Measurements from ENCODE around the gene WDR19. TPM values are rescaled to one million over a fixed set of nuclear protein-coding genes. Genes with fewer than 3 reads are reported as not detected.

Gene WDR19
- total and polyA plus RNA-seq, 2 of the 4 experiments (the other 2 are of a cell fraction), result 16.0 to 22.6 TPM

GRCh38 chr4:39324446-39324845 lies 142.1 kb downstream of the WDR19 start:
- BruUV-seq (replicated peaks), result no TSS peak
- DNase-seq, result no peak
- no CpG with 5 or more reads among the region's 2 CpGs for WGBS, 2 experiments (ENCODE audit: extremely low coverage in 2 of 2, insufficient read length in 1 of 2)
- H3K9me3 ChIP-seq (ENCODE audit: control insufficient read depth, insufficient read depth, low read length), result no peaks in the 10 kb centered on the region
- no peak overlapping the region for H3K14ac ChIP-seq (replicated peaks; ENCODE audit: low read depth, low read length)
- H2BK120ac ChIP-seq (ENCODE audit: low read depth, low read length), result no peak overlapping the region
- no peak overlapping the region for H2AFZ ChIP-seq (replicated peaks; ENCODE audit: low read length, poor library complexity)
- ChIA-PET POLR2A (ENCODE audit: unreplicated experiment) (no interaction called here), CTCF (no interaction called here)
- no peak overlapping the region for H2AK5ac ChIP-seq (ENCODE audit: low read depth, low read length)
- no peak overlapping the region for H2BK20ac ChIP-seq (ENCODE audit: low read depth, low read length)
- no peak overlapping the region for H2BK5ac ChIP-seq (ENCODE audit: low read depth, low read length, poor library complexity, severe bottlenecking)
- no peak overlapping the region for H3K4me2 ChIP-seq (ENCODE audit: low read depth, low read length)
- in situ Hi-C loops (cut with MboI; ENCODE audit: low sequenced_read_pairs), result no loop called here
- no peaks in the 10 kb centered on the region for H3K27me3 ChIP-seq (ENCODE audit: control insufficient read depth, insufficient read depth, low read length)
- H3K4ac ChIP-seq (ENCODE audit: low read depth, low read length), result no peak overlapping the region
- no peak overlapping the region for H4K8ac ChIP-seq (ENCODE audit: low read depth in 2 of 2, low read length in 2 of 2)
- no peak overlapping the region for H3K56ac ChIP-seq (ENCODE audit: extremely low read depth, insufficient read depth, low read length)
- H4K91ac ChIP-seq (ENCODE audit: insufficient read depth, low read depth, low read length), result no peak overlapping the region
- dilution Hi-C loops (cut with HindIII; ENCODE audit: low sequenced_read_pairs, unreplicated experiment), result no loop called here
- no peak overlapping the region for H3K27ac ChIP-seq (ENCODE audit: insufficient read depth, low read length)
- peaks cover 2% of the 10 kb centered on the region; the same call in 1 of the 2 replicates for H3K4me1 ChIP-seq (ENCODE audit: control insufficient read depth, insufficient read depth, low read length)
- no peak overlapping the region for H2AK9ac ChIP-seq (replicated peaks; ENCODE audit: low read depth, low read length, poor library complexity)
- H4K5ac ChIP-seq (ENCODE audit: low read depth, low read length), result no peak overlapping the region
- H3K9me1 ChIP-seq (ENCODE audit: insufficient read depth, low read length), result no peaks in the 10 kb centered on the region; the same call in 1 of the 2 replicates
- H3K36me3 ChIP-seq (ENCODE audit: control insufficient read depth, insufficient read depth, low read length), result peaks cover 3% of the 10 kb centered on the region
- ATAC-seq (ENCODE audit: low read depth), result no peak
- peaks cover 11 to 27% of the 10 kb centered on the region in 2 experiments for H3K79me1 ChIP-seq (ENCODE audit: low read depth in 1 of 2, low read length in 2 of 2)
- H2BK15ac ChIP-seq (ENCODE audit: low read depth, low read length), result no peak overlapping the region
- H3K18ac ChIP-seq (ENCODE audit: low read depth, low read length), result no peak overlapping the region
- TF ChIP-seq CTCF (conservative IDR thresholded peaks at IDR 0.05; ENCODE audit: low read depth, low read length), result no peak
- TF ChIP-seq POLR2A (IDR thresholded peaks at IDR 0.05; ENCODE audit: low read depth, low read length), result no peak
- no peak for TF ChIP-seq NFE2L2 (IDR thresholded peaks at IDR 0.05; ENCODE audit: low read depth, low read length)
- no peak for TF ChIP-seq SMC3 (IDR thresholded peaks at IDR 0.05; ENCODE audit: low read depth, low read length)
- no peak for TF ChIP-seq ELK1 (IDR thresholded peaks at IDR 0.05; ENCODE audit: borderline replicate concordance, low read depth, low read length)
- no peak for TF ChIP-seq BHLHE40 (IDR thresholded peaks at IDR 0.05; ENCODE audit: low read depth, low read length)
- TF ChIP-seq RAD21 (IDR thresholded peaks at IDR 0.05; ENCODE audit: low read length), result no peak
- no peak for TF ChIP-seq RFX5 (IDR thresholded peaks at IDR 0.05; ENCODE audit: low read depth, low read length)
- TF ChIP-seq CEBPB (IDR thresholded peaks at IDR 0.05; ENCODE audit: low read depth, low read length), result no peak
- TF ChIP-seq MXI1 (IDR thresholded peaks at IDR 0.05; ENCODE audit: borderline replicate concordance, low read depth, low read length), result no peak
- TF ChIP-seq MAZ (IDR thresholded peaks at IDR 0.05; ENCODE audit: borderline replicate concordance, low read depth, low read length), result no peak
- no peak for TF ChIP-seq CHD1 (IDR thresholded peaks at IDR 0.05; ENCODE audit: low read depth, low read length)
- H3K9ac ChIP-seq (ENCODE audit: low read depth, low read length), result no peak overlapping the region
- intact Hi-C loops (cut with micrococcal nuclease), result loop anchor here (5.0 kb wide), 1 partner anchor 43 kb away; the partner anchor contains the start of gene RFC1
- H4K20me1 ChIP-seq (ENCODE audit: insufficient read depth, low read length), result no peaks in the 10 kb centered on the region; the same call in 1 of the 2 replicates
- H3K4me3 ChIP-seq (ENCODE audit: insufficient read depth, low read depth, low read length), result no peak overlapping the region
- H3K23ac ChIP-seq (ENCODE audit: low read depth, low read length), result no peak overlapping the region

All from IMR-90 (cell line).